GM12878 (cell line): ENCODE results near the gene ICA1. TPM values are rescaled to one million over a fixed set of nuclear protein-coding genes. Genes with fewer than 3 reads are reported as not detected.

Source experiments
- ATAC-seq: fragments of 200-7000 bp; cut with Tn5 transposase; 3 replicates; pipeline ENCODE4 v1.9.1; 2020; ENCODE audit warnings: mild to moderate bottlenecking, moderate library complexity
- BruUV-seq: library from RNA; stranded (reverse); fragments of 400-500 nt; replicated peaks from 2 replicates; lab custom pipeline; 2021; lab: Mats Ljungman, UMichigan
- CTCF ChIA-PET: fragments of 300-600 bp; sonication (Branson Sonifier 250); formaldehyde crosslinking; extraction: SDS; loops from one replicate; lab custom pipeline; 2021; ENCODE audit warnings: inconsistent platforms; lab: Yijun Ruan, JAX
- POLR2A ChIA-PET: fragments of 350-600 bp; formaldehyde crosslinking; extraction: SDS; loops from one replicate; lab custom pipeline; 2021; ENCODE audit warnings: inconsistent platforms; lab: Charles Lee
- RAD21 ChIA-PET: fragments of 300-600 bp; sonication (Branson Sonifier 250); formaldehyde crosslinking; loops from one replicate; lab custom pipeline; 2023; ENCODE audit warnings: antibody characterized with exemption; ENCODE audit not compliant: unreplicated experiment; lab: Charles Lee
- SMC1A ChIA-PET: fragments of 300-600 bp; sonication (Branson Sonifier 250); formaldehyde crosslinking; loops from one replicate; lab custom pipeline; 2023; ENCODE audit not compliant: unreplicated experiment, uncharacterized antibody; lab: Charles Lee
- DNase-seq: peaks from one replicate; pipeline ENCODE4 v3.0.0-alpha.2; 2011; ENCODE audit warnings: low read depth, low spot score
- FAIRE-seq: peaks from 3 replicates; lab custom pipeline; 2011; peaks lifted over from hg19 to GRCh38; lab: Jason Lieb, UNC
- H2AFZ ChIP-seq: 2 replicates; pipeline ENCODE4 v1.6.0; 2011; ENCODE audit warnings: low read depth, low read length, control low read depth; ENCODE audit not compliant: control insufficient read depth
- H3K27ac ChIP-seq: 2 replicates; pipeline ENCODE4 v1.5.1; 2011; ENCODE audit warnings: control low read depth; ENCODE audit not compliant: control insufficient read depth, insufficient read depth
- H3K27me3 ChIP-seq, 2 experiments: replicated peaks in 1 of 2; 2 replicates each; pipeline versions ENCODE4 v1.6.0 to v1.6.1; 2011; ENCODE audit warnings: low read length in 1 of 2; ENCODE audit not compliant: control insufficient read depth in 2 of 2, insufficient read depth in 2 of 2
- H3K36me3 ChIP-seq, 2 experiments: 2 replicates each; pipeline ENCODE4 v1.5.1; 2011; ENCODE audit warnings: low read length in 1 of 2; ENCODE audit not compliant: control insufficient read depth in 2 of 2, insufficient read depth in 2 of 2
- H3K4me1 ChIP-seq: 2 replicates; pipeline ENCODE4 v1.6.1; 2011; ENCODE audit warnings: mild to moderate bottlenecking, low read length, moderate library complexity, mixed read lengths; ENCODE audit not compliant: control insufficient read depth, insufficient read depth
- H3K4me2 ChIP-seq: 2 replicates; pipeline ENCODE4 v1.6.0; 2011; ENCODE audit warnings: control low read depth; ENCODE audit not compliant: control insufficient read depth, insufficient read depth
- H3K4me3 ChIP-seq: fragments of 200-600 bp; sonication (generic); 2 replicates; pipeline ENCODE4 v1.5.1; 2016
- H3K79me2 ChIP-seq: 2 replicates; pipeline ENCODE4 v1.6.0; 2011; ENCODE audit warnings: low read length; ENCODE audit not compliant: control insufficient read depth, insufficient read depth
- H3K9ac ChIP-seq: 2 replicates; pipeline ENCODE4 v1.8.0; 2011; ENCODE audit warnings: low read length, control low read depth, mixed read lengths; ENCODE audit not compliant: control insufficient read depth, insufficient read depth
- H3K9me3 ChIP-seq: replicated peaks from 3 replicates; pipeline ENCODE4 v1.5.1; 2011; ENCODE audit warnings: mild to moderate bottlenecking, low read length; ENCODE audit not compliant: control insufficient read depth, insufficient read depth
- H4K20me1 ChIP-seq: 2 replicates; pipeline ENCODE4 v1.6.0; 2011; ENCODE audit not compliant: control insufficient read depth, insufficient read depth
- BCLAF1 ChIP-seq: fragments of 450-650 bp; IDR thresholded peaks from 2 replicates; pipeline ENCODE4 v1.6.1; 2017; ENCODE audit warnings: antibody characterized with exemption, mild to moderate bottlenecking, moderate library complexity
- KLF5 ChIP-seq: fragments of 450-650 bp; IDR thresholded peaks from 2 replicates; pipeline ENCODE4 v1.6.1; 2014; ENCODE audit warnings: mild to moderate bottlenecking; ENCODE audit not compliant: partially characterized antibody
- MYB ChIP-seq: fragments of 150-350 bp; IDR thresholded peaks from 2 replicates; pipeline ENCODE4 v1.6.1; 2014; ENCODE audit warnings: mild to moderate bottlenecking, low read depth, low read length, borderline replicate concordance
- NFYB ChIP-seq: IDR thresholded peaks from 2 replicates; pipeline ENCODE4 v1.6.1; 2011; ENCODE audit warnings: low read depth, mild to moderate bottlenecking, low read length, improper control_type of control experiment, moderate library complexity; ENCODE audit not compliant: insufficient read depth
- PBX3 ChIP-seq: IDR thresholded peaks from 2 replicates; pipeline ENCODE4 v1.6.1; 2011; ENCODE audit warnings: mild to moderate bottlenecking, low read depth, low read length, moderate library complexity; ENCODE audit not compliant: insufficient replicate concordance
- RB1 ChIP-seq: fragments of 450-650 bp; formaldehyde crosslinking; IDR thresholded peaks from 2 replicates; pipeline ENCODE4 v1.6.1; 2017; ENCODE audit warnings: mild to moderate bottlenecking, borderline replicate concordance
- SMAD5 ChIP-seq: IDR thresholded peaks from 2 replicates; pipeline ENCODE4 v1.6.1; 2016; ENCODE audit warnings: antibody characterized with exemption, low read depth
- SREBF2 ChIP-seq: IDR thresholded peaks from 2 replicates; pipeline ENCODE4 v1.6.1; 2012; ENCODE audit warnings: mild to moderate bottlenecking, low read length
- WGBS: methylation state at CpG from one replicate; pipeline ENCODE4 v1.1.6; 2016; ENCODE audit warnings: low lambda C conversion rate; ENCODE audit not compliant: insufficient replicate concordance, insufficient coverage; ENCODE audit errors: missing lambda C conversion rate; 5-methylcytosine and 5-hydroxymethylcytosine counted together
- in situ Hi-C: fragments of 300-500 bp; cut with MboI; formaldehyde crosslinking; loops from 9 replicates; pipeline ENCODE4 v1.14.3; 2018; ENCODE audit warnings: mixed read lengths
- intact Hi-C: fragments of 100-400 bp; cut with micrococcal nuclease; formaldehyde crosslinking; loops from one replicate; pipeline ENCODE4 v1.14.2; 2022; ENCODE audit not compliant: unreplicated experiment
- polyA plus RNA-seq, 11 experiments: library from polyadenylated mRNA; depleted of rRNA in 4 of 11; unstranded in 6 of 11; stranded (reverse) in 5 of 11; fragments of >200 nt; fragmentation: Nextera tagmentation in 4 of 11; fragmentation: Illumina TruSeq in 1 of 11; extraction: Ambion mirVana in 4 of 11; extraction: Trizol in 1 of 11; gene quantifications; 1 replicate in 1 of 11; 2 replicates in 10 of 11; pipeline versions ENCODE4 v1.2.1 to v1.2.3, GENCODE V29; 2011 to 2016; ENCODE audit warnings: inconsistent platforms in 2 of 11, missing spikeins in 2 of 11, low read depth in 1 of 11
- total RNA-seq, 4 experiments: library from RNA; depleted of rRNA in 3 of 4; stranded (reverse); fragments of >200 nt in 3 of 4; fragmentation: Illumina TruSeq in 1 of 4; extraction: Trizol in 1 of 4; gene quantifications; 2 replicates each; pipeline versions ENCODE4 v1.2.1 to v1.2.3, GENCODE V29; 2013 to 2021

The ICA1 gene
- total and polyA plus RNA-seq, 10 of the 15 experiments (the other 5 are each of a cell fraction or from before 2014, with no cell fraction given) = 1.3 to 35.1 (median 3.3) TPM

GRCh38 chr7:8157296-8157695, 104.7 kb downstream of the ICA1 start:
- WGBS = 88% methylated on average over 1 of the region's 1 CpG
- DNase-seq (no peak), FAIRE-seq (no peak), ATAC-seq (no peak)
- no peak overlapping the region for H3K9ac ChIP-seq
- CTCF ChIA-PET = no interaction called here
- H3K4me1 ChIP-seq = no peaks in the 10 kb centered on the region
- H2AFZ ChIP-seq = no peak overlapping the region
- POLR2A ChIA-PET = interaction anchor here (1.1 kb wide), 1 partner anchor 10 kb away, joined by 3 read pairs; no protein-coding TSS in a partner anchor
- no peaks in the 10 kb centered on the region for H3K79me2 ChIP-seq
- no peak overlapping the region for H3K4me3 ChIP-seq
- no peaks in the 10 kb centered on the region for H4K20me1 ChIP-seq
- H3K36me3 ChIP-seq = no peaks in the 10 kb centered on the region
- intact Hi-C loops (no loop called here), in situ Hi-C loops (no loop called here)
- no peak overlapping the region for H3K4me2 ChIP-seq
- RAD21 ChIA-PET = interaction anchor here (1.1 kb wide), 1 partner anchor 476 kb away, joined by 3 read pairs; no protein-coding TSS in a partner anchor
- BruUV-seq = no TSS peak
- TF ChIP-seq MYB (no peak), SMAD5 (no peak), BCLAF1 (no peak), SREBF2 (no peak), NFYB (no peak), KLF5 (no peak), RB1 (no peak), PBX3 (no peak)
- SMC1A ChIA-PET = interaction anchor here (1.0 to 1.5 kb wide), 3 partner anchors 8 to 187 kb away, joined by 3 read pairs; no protein-coding TSS in a partner anchor
- H3K9me3 ChIP-seq = no peaks in the 10 kb centered on the region
- no peak overlapping the region for H3K27ac ChIP-seq
- H3K27me3 ChIP-seq = no peaks in the 10 kb centered on the region
